ENCODE measurements around the gene GOLGA1. TPM values are rescaled to one million over a fixed set of nuclear protein-coding genes. Genes with fewer than 3 reads are reported as not detected.

GOLGA1 gene
- total RNA-seq, 4 donors from 2014 or later, result 6.7 to 25.7 (median 15.4) TPM

DNA sequence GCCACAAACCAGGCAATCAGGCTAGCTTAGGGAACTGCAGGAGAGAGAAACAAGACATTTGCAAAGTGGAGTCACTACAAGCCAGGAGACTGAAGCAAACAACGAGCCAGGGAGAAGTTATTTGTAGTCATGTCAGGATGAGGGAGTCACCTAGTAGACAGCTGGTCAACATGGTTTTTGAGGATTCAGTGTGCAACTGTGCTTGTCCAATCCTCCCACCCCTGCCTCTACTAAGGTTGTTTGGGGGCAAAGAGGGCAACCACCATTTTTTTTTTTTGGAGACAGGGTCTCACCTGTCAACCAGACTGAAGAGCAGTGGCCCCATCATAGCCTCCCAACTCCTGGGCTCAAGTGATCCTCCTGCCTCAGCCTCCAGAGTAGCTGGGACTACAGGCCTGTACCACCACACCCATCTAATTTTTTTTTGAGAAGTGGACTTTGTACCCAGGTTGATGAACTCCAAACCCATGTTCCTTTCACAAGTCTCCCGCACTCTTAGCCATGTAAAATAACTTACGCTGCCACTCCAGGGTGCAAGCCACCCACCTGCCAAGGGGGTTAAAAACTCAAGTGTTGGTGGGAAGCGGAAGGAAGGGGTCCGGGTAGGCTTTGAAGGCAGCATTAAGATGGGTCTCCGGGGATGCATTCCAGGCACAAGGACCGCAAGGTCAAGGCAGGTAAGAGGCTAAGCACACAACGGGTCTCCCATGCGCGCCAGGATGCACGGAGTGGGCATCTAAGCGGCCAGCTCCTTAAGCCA is 80.1 kb downstream of the GOLGA1 start:
- Histone ChIP-seq H3K27ac (peak overlapping the region; percentile 80 to 87), H3K4me3 (peak overlapping the region; percentile 70 to 72), H3K27me3 (no peaks in the 10 kb centered on the region), H3K36me3 (no peaks in the 10 kb centered on the region), H3K4me1 (no peaks in the 10 kb centered on the region), H3K9me3 (no peaks in the 10 kb centered on the region)
- DNase-seq, result no peak
- no peak for TF ChIP-seq CTCF (IDR thresholded peaks at IDR 0.05)
- no peak for TF ChIP-seq POLR2A (IDR thresholded peaks at IDR 0.05)
- intact Hi-C loops (cut with DNase I; ENCODE audit: low total_unique reads), result no loop called here

GRCh38 chr9:124859803-124860581 is 80.9 kb downstream of the GOLGA1 start:
- intact Hi-C loops (cut with DNase I; ENCODE audit: low total_unique reads), result no loop called here
- Histone ChIP-seq H3K4me3 (no peak overlapping the region), H3K27me3 (no peaks in the 10 kb centered on the region), H3K4me1 (no peaks in the 10 kb centered on the region), H3K36me3 (no peaks in the 10 kb centered on the region), H3K27ac (no peak overlapping the region), H3K9me3 (no peaks in the 10 kb centered on the region)
- DNase-seq, result no peak
- TF ChIP-seq POLR2A (IDR thresholded peaks at IDR 0.05) (no peak), CTCF (IDR thresholded peaks at IDR 0.05) (no peak)

- Histone ChIP-seq H3K9me3 (no peaks in the 10 kb centered on the region), H3K27me3 (no peaks in the 10 kb centered on the region), H3K4me3 (no peak overlapping the region), H3K36me3 (no peaks in the 10 kb centered on the region), H3K4me1 (no peaks in the 10 kb centered on the region), H3K27ac (no peak overlapping the region)
- intact Hi-C loops (cut with DNase I; ENCODE audit: low total_unique reads), result no loop called here
- TF ChIP-seq POLR2A (IDR thresholded peaks at IDR 0.05) (no peak), CTCF (IDR thresholded peaks at IDR 0.05) (no peak)
- no peak for DNase-seq
Measured at GRCh38 chr9:124858330-124859046, 82.4 kb downstream of the GOLGA1 start.

DNA sequence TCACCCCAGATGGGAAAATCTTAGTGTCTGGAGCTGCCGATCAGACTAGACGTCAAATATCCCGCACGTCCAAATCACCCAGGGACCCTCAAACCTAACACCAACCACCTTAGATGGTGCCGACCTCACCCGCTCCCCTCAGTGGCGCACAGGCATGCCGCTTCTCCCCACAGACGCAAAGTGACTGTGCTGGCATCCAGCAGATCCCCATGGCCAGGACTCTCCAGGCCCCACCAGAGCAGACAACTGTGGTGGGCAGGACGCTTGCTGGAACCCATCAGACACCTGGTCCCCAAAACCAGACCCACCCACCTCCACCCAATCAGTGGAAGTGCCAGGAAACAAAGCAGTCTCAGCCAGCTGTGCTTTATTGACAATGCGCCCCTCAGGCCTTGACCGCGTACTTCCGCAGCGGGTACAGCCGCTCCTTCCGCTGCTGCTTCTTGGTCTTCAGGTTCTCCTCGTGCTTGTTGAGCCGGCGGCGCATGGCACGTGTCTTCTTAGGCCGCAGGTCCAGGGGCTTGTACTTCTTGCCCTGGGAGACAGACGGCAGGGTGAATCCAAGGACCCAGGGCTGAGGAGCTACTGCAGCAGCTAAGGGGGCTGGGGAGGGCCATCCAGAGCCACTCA is 83.2 kb downstream of the GOLGA1 start:
- H3K9me3 ChIP-seq, result no peaks in the 10 kb centered on the region
- no peak overlapping the region for H3K27ac ChIP-seq
- no peak overlapping the region for H3K4me3 ChIP-seq
- no peaks in the 10 kb centered on the region for H3K27me3 ChIP-seq
- H3K4me1 ChIP-seq, result no peaks in the 10 kb centered on the region
- no peak for TF ChIP-seq POLR2A (IDR thresholded peaks at IDR 0.05)
- no peak for TF ChIP-seq CTCF (IDR thresholded peaks at IDR 0.05)
- H3K36me3 ChIP-seq, result no peaks in the 10 kb centered on the region
- intact Hi-C loops (cut with DNase I; ENCODE audit: low total_unique reads), result no loop called here
- no peak for DNase-seq

Measured in uterus (tissue), 4 donors.